ENCODE measurements around the gene MLN.
A peak's percentile ranks its signal among the peaks of the same experiment; 100 is the strongest.

MLN gene

GRCh38 chr6:33803571-33804053, at the start of gene MLN:
Gene MLN, minus strand, starts transcription at chr6:33804003. Its CDS starts 2,840 bp downstream, at chr6:33801163.
- no peak for DNase-seq (ENCODE audit: low read depth in 3 of 3)

- DNase-seq (ENCODE audit: low read depth in 3 of 3), result no peak
Observed at GRCh38 chr6:33853026-33853425, 49.2 kb upstream of the MLN start.

- DNase-seq (ENCODE audit: low read depth in 3 of 3), result no peak
Observed at GRCh38 chr6:33851959-33852358, 48.2 kb upstream of the MLN start.

GRCh38 chr6:33850869-33851541, 47.2 kb upstream of the MLN start:
- no peak for DNase-seq (ENCODE audit: low read depth in 3 of 3)

GRCh38 chr6:33850296-33850695, 46.5 kb upstream of the MLN start:
- no peak for DNase-seq (ENCODE audit: low read depth in 3 of 3)

GRCh38 chr6:33849500-33850075, 45.8 kb upstream of the MLN start:
- DNase-seq (ENCODE audit: low read depth in 3 of 3), result no peak

- no peak for DNase-seq (ENCODE audit: low read depth in 3 of 3)
Observed at GRCh38 chr6:33848484-33848883, 44.7 kb upstream of the MLN start.

- DNase-seq (ENCODE audit: low read depth in 3 of 3), result no peak
Observed at GRCh38 chr6:33847867-33848266, 44.1 kb upstream of the MLN start.

- no peak for DNase-seq (ENCODE audit: low read depth in 3 of 3)
Observed at GRCh38 chr6:33847078-33847477, 43.3 kb upstream of the MLN start.

GRCh38 chr6:33846226-33846625, 42.4 kb upstream of the MLN start:
- DNase-seq (ENCODE audit: low read depth in 3 of 3), result no peak

- no peak for DNase-seq (ENCODE audit: low read depth in 3 of 3)
Observed at GRCh38 chr6:33845031-33845745, 41.4 kb upstream of the MLN start.

- no peak for DNase-seq (ENCODE audit: low read depth in 3 of 3)
Observed at GRCh38 chr6:33843131-33844121, 39.6 kb upstream of the MLN start.

GRCh38 chr6:33841868-33842267, 38.1 kb upstream of the MLN start:
- no peak for DNase-seq (ENCODE audit: low read depth in 3 of 3)

GRCh38 chr6:33841070-33841469, 37.3 kb upstream of the MLN start:
- no peak for DNase-seq (ENCODE audit: low read depth in 3 of 3)

GRCh38 chr6:33840048-33840926, 36.5 kb upstream of the MLN start:
- DNase-seq (ENCODE audit: low read depth in 3 of 3), result peak; percentile 17 to 26 (median 23)

- no peak for DNase-seq (ENCODE audit: low read depth in 3 of 3)
Observed at GRCh38 chr6:33839399-33840047, 35.7 kb upstream of the MLN start.

GRCh38 chr6:33838983-33839382, 35.2 kb upstream of the MLN start:
- DNase-seq (ENCODE audit: low read depth in 3 of 3), result no peak

- DNase-seq (ENCODE audit: low read depth in 3 of 3), result no peak
Observed at GRCh38 chr6:33837971-33838665, 34.3 kb upstream of the MLN start.

GRCh38 chr6:33836806-33837469, 33.1 kb upstream of the MLN start:
- no peak for DNase-seq (ENCODE audit: low read depth in 3 of 3)
